Coronary artery (tissue), 2 donors: Measurements from ENCODE around the gene ABTB1.

ENCODE experiments used
- DNase-seq: peaks from one replicate; pipeline ENCODE4 v3.0.0-alpha.2; 2017; ENCODE audit warnings: low spot score
- H3K27ac ChIP-seq, 2 donors: fragments of 200-600 bp; sonication (generic); one replicate each; pipeline ENCODE4 v1.5.1; 2016 to 2019
- H3K4me3 ChIP-seq: fragments of 200-600 bp; sonication (generic); 2 replicates; pipeline ENCODE4 v1.5.1; 2016; ENCODE audit warnings: mild to moderate bottlenecking, moderate library complexity
- TF ChIP-seq, protein P1 (sequence below): fragments of 200-600 bp; sonication (generic); IDR thresholded peaks from one replicate; pipeline ENCODE4 v1.5.1; 2019; ENCODE audit warnings: antibody characterized with exemption

ABTB1 gene

GRCh38 chr3:127640042-127640355 is 32.8 kb upstream of the ABTB1 start:
- TF ChIP-seq, protein P1, sequence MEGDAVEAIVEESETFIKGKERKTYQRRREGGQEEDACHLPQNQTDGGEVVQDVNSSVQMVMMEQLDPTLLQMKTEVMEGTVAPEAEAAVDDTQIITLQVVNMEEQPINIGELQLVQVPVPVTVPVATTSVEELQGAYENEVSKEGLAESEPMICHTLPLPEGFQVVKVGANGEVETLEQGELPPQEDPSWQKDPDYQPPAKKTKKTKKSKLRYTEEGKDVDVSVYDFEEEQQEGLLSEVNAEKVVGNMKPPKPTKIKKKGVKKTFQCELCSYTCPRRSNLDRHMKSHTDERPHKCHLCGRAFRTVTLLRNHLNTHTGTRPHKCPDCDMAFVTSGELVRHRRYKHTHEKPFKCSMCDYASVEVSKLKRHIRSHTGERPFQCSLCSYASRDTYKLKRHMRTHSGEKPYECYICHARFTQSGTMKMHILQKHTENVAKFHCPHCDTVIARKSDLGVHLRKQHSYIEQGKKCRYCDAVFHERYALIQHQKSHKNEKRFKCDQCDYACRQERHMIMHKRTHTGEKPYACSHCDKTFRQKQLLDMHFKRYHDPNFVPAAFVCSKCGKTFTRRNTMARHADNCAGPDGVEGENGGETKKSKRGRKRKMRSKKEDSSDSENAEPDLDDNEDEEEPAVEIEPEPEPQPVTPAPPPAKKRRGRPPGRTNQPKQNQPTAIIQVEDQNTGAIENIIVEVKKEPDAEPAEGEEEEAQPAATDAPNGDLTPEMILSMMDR: no peak
- DNase-seq: no peak
- Histone ChIP-seq H3K4me3 (no peak overlapping the region), H3K27ac (no peak overlapping the region)

DNA sequence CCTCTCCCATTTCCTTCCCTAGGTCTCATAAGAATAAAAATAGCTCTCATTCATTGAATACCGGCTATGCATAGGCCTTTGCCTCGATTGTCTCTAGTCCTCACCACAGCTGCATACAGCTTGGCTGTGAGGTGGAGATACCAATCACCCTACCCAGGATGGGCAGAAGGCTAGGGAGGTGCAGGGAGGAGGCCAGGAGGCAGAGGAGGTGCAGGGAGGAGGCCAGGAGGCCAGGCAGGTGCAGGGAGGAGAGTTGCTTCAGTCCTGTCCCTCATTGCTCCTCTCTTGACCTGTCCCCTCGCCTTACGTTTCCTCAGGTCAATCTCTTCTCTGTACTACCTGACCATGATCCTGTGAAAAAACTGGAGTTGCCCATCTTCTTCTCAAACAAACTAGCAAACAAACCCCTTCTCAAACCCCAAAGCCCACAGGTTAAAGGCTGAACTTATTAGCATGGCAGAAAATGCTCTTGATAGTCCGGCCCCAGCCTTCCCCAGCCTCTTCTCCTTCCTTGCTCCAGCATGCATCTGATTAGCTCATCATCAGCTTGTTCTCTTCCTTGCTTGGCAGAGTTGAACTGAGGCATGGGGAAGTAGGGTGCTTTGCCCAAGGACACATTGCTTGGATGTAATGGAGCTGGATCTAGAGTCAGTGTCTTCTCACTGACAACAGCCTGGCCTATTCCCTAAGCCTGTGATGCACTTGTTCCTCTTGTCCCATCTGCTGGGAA is 27.9 kb upstream of the ABTB1 start:
- TF ChIP-seq, protein P1: no peak

GRCh38 chr3:127645371-127646015 is 27.3 kb upstream of the ABTB1 start:
- peak; percentile 53 for DNase-seq
- TF ChIP-seq, protein P1: no peak
- H3K27ac ChIP-seq: no peak overlapping the region
- H3K4me3 ChIP-seq: no peak overlapping the region

More for the DNA sequence above, 27.9 kb upstream of the ABTB1 start:
- Histone ChIP-seq H3K4me3 (no peak overlapping the region), H3K27ac (no peak overlapping the region)
- DNase-seq: peak; percentile 36

DNA sequence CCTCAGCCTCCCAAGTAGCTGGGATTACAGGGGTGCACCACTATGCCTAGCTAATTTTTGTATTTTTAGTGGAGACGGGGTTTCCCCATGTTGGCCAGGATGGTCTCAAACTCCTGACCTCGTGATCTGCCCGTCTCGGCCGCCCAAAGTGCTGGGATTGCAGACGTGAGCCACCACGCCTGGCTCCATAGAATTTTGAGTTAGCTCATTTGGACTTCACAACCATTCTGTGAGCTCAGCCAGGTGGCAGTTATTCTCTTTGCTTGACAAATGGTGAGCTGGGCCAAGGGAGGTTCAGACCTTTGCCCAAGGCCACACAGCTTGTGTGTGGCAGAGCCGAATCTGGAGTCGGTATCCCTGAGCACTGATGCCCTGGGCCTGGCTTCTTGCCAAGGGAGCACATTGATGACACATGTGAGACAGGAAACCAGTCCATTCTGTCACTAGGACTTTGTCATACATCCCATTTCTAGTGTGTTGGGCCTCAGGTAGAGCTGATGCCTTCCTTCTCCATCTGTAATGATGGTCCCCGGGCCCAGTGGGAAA is 26.2 kb upstream of the ABTB1 start:
- Histone ChIP-seq H3K4me3 (no peak overlapping the region), H3K27ac (no peak overlapping the region)
- TF ChIP-seq, protein P1: no peak
- DNase-seq: peak; percentile 33

GRCh38 chr3:127647166-127647844 is 25.4 kb upstream of the ABTB1 start:
- Histone ChIP-seq H3K4me3 (no peak overlapping the region), H3K27ac (no peak overlapping the region)
- TF ChIP-seq, protein P1: no peak
- DNase-seq: peak; percentile 47

DNA sequence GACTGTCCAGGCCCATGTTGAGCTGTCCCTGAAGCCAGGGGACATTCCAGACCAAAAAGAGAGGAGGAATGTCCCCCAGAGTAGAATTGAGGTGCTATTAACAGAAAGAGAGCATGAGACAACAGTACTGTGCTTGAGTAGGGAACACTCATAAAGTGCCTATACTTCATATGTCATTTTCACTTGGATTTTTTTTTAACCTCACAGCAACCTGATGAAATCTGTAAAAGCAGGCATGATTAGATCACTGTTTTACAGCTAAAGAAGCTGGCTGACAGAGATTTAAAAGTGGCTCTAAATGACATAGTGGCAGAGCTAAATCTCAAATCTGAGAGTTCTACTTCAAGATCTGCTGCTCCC is 24.9 kb upstream of the ABTB1 start:
- H3K4me3 ChIP-seq: no peak overlapping the region
- TF ChIP-seq, protein P1: no peak
- DNase-seq: no peak
- no peak overlapping the region for H3K27ac ChIP-seq
